ENCODE data around the gene PDLIM3. TPM values are rescaled to one million over a fixed set of nuclear protein-coding genes. Genes with fewer than 3 reads are reported as not detected.

The PDLIM3 gene
- total and polyA plus RNA-seq, 2 of the 13 experiments (the other 11 are each of a cell fraction or from before 2014, with no cell fraction given), result 5.9 to 14.0 TPM

DNA sequence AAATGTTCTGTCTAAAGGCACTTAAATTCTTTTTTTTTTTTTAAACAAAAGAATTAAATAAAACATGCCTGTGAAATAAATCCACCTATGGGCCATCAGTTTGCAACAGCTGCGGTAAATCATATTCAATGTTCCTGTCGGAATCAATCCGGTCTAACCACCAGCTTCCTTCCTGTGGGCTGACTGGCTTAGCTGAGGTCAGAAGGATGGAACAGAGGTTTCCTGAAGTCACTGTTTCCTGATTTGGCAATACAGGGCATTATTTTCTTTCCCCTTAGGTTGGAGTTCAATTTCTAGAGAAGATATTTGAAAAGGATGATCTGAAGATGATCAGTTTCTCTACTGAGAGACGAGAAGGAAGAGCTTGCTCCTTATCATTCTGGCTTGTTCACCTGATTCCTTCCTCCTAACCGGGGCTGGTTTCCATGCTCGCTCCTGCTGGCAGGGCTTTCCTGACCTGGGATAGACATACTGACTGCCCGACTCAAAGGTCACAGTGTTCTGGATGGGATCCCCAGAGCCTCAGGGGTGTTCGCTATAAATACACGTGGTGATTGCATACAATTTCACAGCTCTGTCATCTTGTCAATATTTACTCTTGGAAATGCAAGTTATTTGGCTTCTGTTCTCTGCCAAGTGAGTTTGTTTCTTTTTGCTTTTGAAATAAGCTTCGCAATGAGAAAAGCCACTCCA is 21.7 kb downstream of the PDLIM3 start (continued):
- TF ChIP-seq ARID5B (CRISPR knock-in tag; IDR thresholded peaks at IDR 0.05), result peak; percentile 86
- peak; percentile 44; the same call in 1 of the 2 replicates for TF ChIP-seq IRF2 (CRISPR knock-in tag; IDR thresholded peaks at IDR 0.05)
- peak; percentile 60; the same call in 1 of the 2 replicates for TF ChIP-seq TGIF2 (CRISPR knock-in tag; IDR thresholded peaks at IDR 0.05)
- peak; percentile 40 for TF ChIP-seq PHF21A (CRISPR knock-in tag; IDR thresholded peaks at IDR 0.05)
- no peak for TF ChIP-seq REPIN1 (CRISPR knock-in tag; IDR thresholded peaks at IDR 0.05; ENCODE audit: borderline replicate concordance, low read depth)
- TF ChIP-seq KMT2B (CRISPR knock-in tag; IDR thresholded peaks at IDR 0.05), result 0 out of 2 replicates have a peak, but pooled peaks have one; percentile 20
- no peak for TF ChIP-seq GATAD1 (CRISPR knock-in tag; IDR thresholded peaks at IDR 0.05)
- peak; percentile 50; the same call in 1 of the 2 replicates for TF ChIP-seq MED1 (CRISPR knock-in tag; IDR thresholded peaks at IDR 0.05)
- TF ChIP-seq ZNF644 (CRISPR knock-in tag; IDR thresholded peaks at IDR 0.05; ENCODE audit: low read depth), result 0 out of 2 replicates have a peak, but pooled peaks have one; percentile 11
- no peak for TF ChIP-seq NFKB2 (CRISPR knock-in tag; IDR thresholded peaks at IDR 0.05; ENCODE audit: borderline replicate concordance)
- TF ChIP-seq ATF7-NPFF (CRISPR knock-in tag; IDR thresholded peaks at IDR 0.05; ENCODE audit: low read depth), result no peak
- TF ChIP-seq BRCA1 (CRISPR knock-in tag; IDR thresholded peaks at IDR 0.05), result no peak
- peak; percentile 83 for TF ChIP-seq RARA (CRISPR knock-in tag; IDR thresholded peaks at IDR 0.05)
- TF ChIP-seq FOXA3 (CRISPR knock-in tag; IDR thresholded peaks at IDR 0.05), result peak; percentile 90
- TF ChIP-seq MEF2D (CRISPR knock-in tag; IDR thresholded peaks at IDR 0.05), result 0 out of 2 replicates have a peak, but pooled peaks have one; percentile 49
- TF ChIP-seq MIER3 (CRISPR knock-in tag; IDR thresholded peaks at IDR 0.05; ENCODE audit: borderline replicate concordance), result peak; percentile 45; the same call in 1 of the 2 replicates
